HepG2 (cell line): ENCODE results near the gene MSMB. TPM values are rescaled to one million over a fixed set of nuclear protein-coding genes. Genes with fewer than 3 reads are reported as not detected.
"Not testable (repeated sequence)": the region's sequence is repeated elsewhere in the genome, so short reads cannot be mapped to it uniquely, and the experiment has no call there.

Experiments used
- ATF4 ChIP-seq, 2 experiments: fragments of 450-650 bp in 1 of 2; sonication (generic) in 1 of 2; formaldehyde crosslinking; IDR thresholded peaks; 2 replicates each; pipeline versions ENCODE4 v1.5.0 to v1.8.0; 2020 to 2022; ENCODE audit warnings: mild to moderate bottlenecking in 1 of 2, missing genetic modification reagents in 1 of 2
- BCL6 ChIP-seq: IDR thresholded peaks from 2 replicates; pipeline ENCODE4 v1.6.1; 2016; ENCODE audit warnings: missing genetic modification reagents, missing compliant biosample characterization
- EP300 ChIP-seq, 3 experiments: sonication (generic) in 1 of 3; formaldehyde crosslinking in 1 of 3; IDR thresholded peaks; 2 replicates each; pipeline versions ENCODE4 v1.5.1 to v1.6.1; 2011 to 2020; ENCODE audit warnings: low read depth in 2 of 3, low read length in 2 of 3, borderline replicate concordance in 1 of 3, improper control_type of control experiment in 1 of 3, mild to moderate bottlenecking in 1 of 3, missing genetic modification reagents in 1 of 3, moderate library complexity in 1 of 3
- ESRRA ChIP-seq: sonication (generic); formaldehyde crosslinking; IDR thresholded peaks from 2 replicates; pipeline ENCODE4 v1.5.1; 2020; ENCODE audit warnings: mild to moderate bottlenecking, low read depth, missing genetic modification reagents
- GATAD1 ChIP-seq: IDR thresholded peaks from 2 replicates; pipeline ENCODE4 v1.6.1; 2016; ENCODE audit warnings: missing genetic modification reagents, missing compliant biosample characterization
- HMG20A ChIP-seq: IDR thresholded peaks from 2 replicates; pipeline ENCODE4 v1.6.1; 2016; ENCODE audit warnings: borderline replicate concordance
- HNF1A ChIP-seq, 2 experiments: sonication (generic) in 1 of 2; formaldehyde crosslinking in 1 of 2; IDR thresholded peaks; 2 replicates each; pipeline versions ENCODE4 v1.4.0 to v1.6.1; 2016 to 2020; ENCODE audit warnings: borderline replicate concordance in 1 of 2, low read depth in 1 of 2, mild to moderate bottlenecking in 1 of 2, missing genetic modification reagents in 1 of 2
- HOMEZ ChIP-seq: IDR thresholded peaks from 2 replicates; pipeline ENCODE4 v1.6.1; 2016; ENCODE audit warnings: low read depth
- MED1 ChIP-seq: sonication (generic); formaldehyde crosslinking; IDR thresholded peaks from 2 replicates; pipeline ENCODE4 v1.4.0; 2020; ENCODE audit warnings: missing genetic modification reagents
- NFIC ChIP-seq: IDR thresholded peaks from 2 replicates; pipeline ENCODE4 v1.6.1; 2012; ENCODE audit warnings: mild to moderate bottlenecking, low read length, inconsistent platforms
- RCOR2 ChIP-seq: IDR thresholded peaks from 2 replicates; pipeline ENCODE4 v1.6.1; 2016; ENCODE audit warnings: missing biosample characterization, missing genetic modification reagents
- SALL1 ChIP-seq: sonication (generic); formaldehyde crosslinking; IDR thresholded peaks from 2 replicates; pipeline ENCODE4 v1.8.0; 2022; ENCODE audit warnings: mild to moderate bottlenecking, missing genetic modification reagents
- SOX13 ChIP-seq, 3 experiments: fragments of 450-650 bp in 1 of 3; sonication (generic) in 1 of 3; formaldehyde crosslinking in 1 of 3; IDR thresholded peaks in 2 of 3; conservative IDR thresholded peaks in 1 of 3; 2 replicates each; pipeline versions ENCODE4 v1.5.0 to v1.6.1; 2016 to 2020; ENCODE audit warnings: antibody characterized with exemption in 1 of 3, mild to moderate bottlenecking in 1 of 3, missing compliant biosample characterization in 1 of 3, missing genetic modification reagents in 1 of 3, moderate library complexity in 1 of 3
- TARDBP ChIP-seq: sonication (generic); formaldehyde crosslinking; IDR thresholded peaks from 2 replicates; pipeline ENCODE4 v1.8.0; 2022; ENCODE audit warnings: mild to moderate bottlenecking, missing genetic modification reagents
- TFE3 ChIP-seq: IDR thresholded peaks from 2 replicates; pipeline ENCODE4 v1.6.1; 2016
- THAP11 ChIP-seq: IDR thresholded peaks from 2 replicates; pipeline ENCODE4 v1.6.1; 2016; ENCODE audit warnings: missing biosample characterization, missing genetic modification reagents
- ZNF770 ChIP-seq: sonication (generic); formaldehyde crosslinking; IDR thresholded peaks from 2 replicates; pipeline ENCODE4 v1.5.0; 2020; ENCODE audit warnings: mild to moderate bottlenecking, missing genetic modification reagents
- polyA plus RNA-seq, 8 experiments: library from polyadenylated mRNA; depleted of rRNA in 3 of 8; stranded (reverse) in 7 of 8; unstranded in 1 of 8; fragments of >200 nt; fragmentation: Illumina TruSeq in 4 of 8; extraction: Trizol in 4 of 8; gene quantifications; 2 replicates each; pipeline versions ENCODE4 v1.2.1 to v1.2.3, GENCODE V29; 2011 to 2016; ENCODE audit warnings: low read depth in 4 of 8, missing spikeins in 1 of 8, mixed read lengths in 1 of 8; ENCODE audit not compliant: insufficient read depth in 1 of 8
- total RNA-seq, 5 experiments: library from RNA; depleted of rRNA; stranded (reverse); fragments of >200 nt; fragmentation: Illumina TruSeq; extraction: Trizol; gene quantifications; 2 replicates each; pipeline ENCODE4 v1.2.3, GENCODE V29; 2016; ENCODE audit warnings: low read depth in 1 of 5

Gene MSMB
- total and polyA plus RNA-seq, 2 of the 13 experiments (the other 11 are each of a cell fraction or from before 2014, with no cell fraction given) = 0.84 TPM; not detected in 1

- TF ChIP-seq HNF1A (IDR thresholded peaks at IDR 0.05; ENCODE audit: low read depth) (peak; percentile 35; the same call in 1 of the 2 replicates), HNF1A (CRISPR knock-in tag; IDR thresholded peaks at IDR 0.05; ENCODE audit: borderline replicate concordance) (0 out of 2 replicates have a peak, but pooled peaks have one; percentile 15), GATAD1 (CRISPR knock-in tag) (peak; percentile 52), THAP11 (CRISPR knock-in tag) (peak; percentile 45), TARDBP (CRISPR knock-in tag) (0 out of 2 replicates have a peak, but pooled peaks have one; percentile 39), HOMEZ (CRISPR knock-in tag) (peak; percentile 57; the same call in 1 of the 2 replicates), SOX13 (CRISPR knock-in tag; conservative IDR thresholded peaks at IDR 0.05 in 1 of 2, IDR thresholded peaks at IDR 0.05 in 1 of 2) (peak in 1 of 2 experiments; percentile 73; a peak in 2 of 4 replicates), TFE3 (CRISPR knock-in tag) (0 out of 2 replicates have a peak, but pooled peaks have one; percentile 38), ESRRA (CRISPR knock-in tag) (0 out of 2 replicates have a peak, but pooled peaks have one; percentile 19), NFIC (0 out of 2 replicates have a peak, but pooled peaks have one; percentile 59), ZNF770 (CRISPR knock-in tag) (peak; percentile 98), SALL1 (CRISPR knock-in tag) (peak; percentile 85), MED1 (peak; percentile 90), ATF4 (CRISPR knock-in tag; IDR thresholded peaks at IDR 0.05) (peak in 1 of 2 experiments; percentile 26; a peak in 1 of 4 replicates), EP300 (IDR thresholded peaks at IDR 0.05; ENCODE audit: low read depth in 2 of 2, low read length in 2 of 2) (peak in 1 of 2 experiments; percentile 75; a peak in 2 of 4 replicates), BCL6 (peak; percentile 67), RCOR2 (peak; percentile 72; the same call in 1 of the 2 replicates), HMG20A (peak; percentile 79)
- not testable (repeated sequence) for TF ChIP-seq SOX13 (IDR thresholded peaks at IDR 0.05); EP300 (CRISPR knock-in tag; IDR thresholded peaks at IDR 0.05; ENCODE audit: borderline replicate concordance)
Observed at GRCh38 chr10:46002189-46002687, 43.8 kb downstream of the MSMB start (continued).
